ENCODE measurements around the gene MTMR12.

GRCh38 chr5:32255540-32255900, 57.2 kb downstream of the MTMR12 start:
- TF ChIP-seq, protein P1, sequence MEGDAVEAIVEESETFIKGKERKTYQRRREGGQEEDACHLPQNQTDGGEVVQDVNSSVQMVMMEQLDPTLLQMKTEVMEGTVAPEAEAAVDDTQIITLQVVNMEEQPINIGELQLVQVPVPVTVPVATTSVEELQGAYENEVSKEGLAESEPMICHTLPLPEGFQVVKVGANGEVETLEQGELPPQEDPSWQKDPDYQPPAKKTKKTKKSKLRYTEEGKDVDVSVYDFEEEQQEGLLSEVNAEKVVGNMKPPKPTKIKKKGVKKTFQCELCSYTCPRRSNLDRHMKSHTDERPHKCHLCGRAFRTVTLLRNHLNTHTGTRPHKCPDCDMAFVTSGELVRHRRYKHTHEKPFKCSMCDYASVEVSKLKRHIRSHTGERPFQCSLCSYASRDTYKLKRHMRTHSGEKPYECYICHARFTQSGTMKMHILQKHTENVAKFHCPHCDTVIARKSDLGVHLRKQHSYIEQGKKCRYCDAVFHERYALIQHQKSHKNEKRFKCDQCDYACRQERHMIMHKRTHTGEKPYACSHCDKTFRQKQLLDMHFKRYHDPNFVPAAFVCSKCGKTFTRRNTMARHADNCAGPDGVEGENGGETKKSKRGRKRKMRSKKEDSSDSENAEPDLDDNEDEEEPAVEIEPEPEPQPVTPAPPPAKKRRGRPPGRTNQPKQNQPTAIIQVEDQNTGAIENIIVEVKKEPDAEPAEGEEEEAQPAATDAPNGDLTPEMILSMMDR (conservative IDR thresholded peaks at IDR 0.05; ENCODE audit: low read depth in 2 of 2) = no peak
- TF ChIP-seq EZH2 (IDR thresholded peaks at IDR 0.05; ENCODE audit: low read depth, unreplicated experiment) (no peak), POLR2AphosphoS5 (IDR thresholded peaks at IDR 0.05; ENCODE audit: low read depth) (no peak)

Measured in GM23338 (cell line).